GM18951 (cell line): Measurements from ENCODE around the gene WDR54.

Experiments used
- POLR2A ChIP-seq: IDR thresholded peaks from 4 replicates; pipeline ENCODE4 v1.6.1; 2011; ENCODE audit warnings: mild to moderate bottlenecking; ENCODE audit not compliant: insufficient read length, insufficient read depth; ENCODE audit errors: extremely low read depth
- in situ Hi-C: fragments of 300-500 bp; cut with MboI; formaldehyde crosslinking; loops from one replicate; pipeline ENCODE4 v1.12.0; 2022; ENCODE audit warnings: low sequenced_read_pairs, mixed read lengths, inconsistent platforms; ENCODE audit not compliant: unreplicated experiment

WDR54 gene

DNA sequence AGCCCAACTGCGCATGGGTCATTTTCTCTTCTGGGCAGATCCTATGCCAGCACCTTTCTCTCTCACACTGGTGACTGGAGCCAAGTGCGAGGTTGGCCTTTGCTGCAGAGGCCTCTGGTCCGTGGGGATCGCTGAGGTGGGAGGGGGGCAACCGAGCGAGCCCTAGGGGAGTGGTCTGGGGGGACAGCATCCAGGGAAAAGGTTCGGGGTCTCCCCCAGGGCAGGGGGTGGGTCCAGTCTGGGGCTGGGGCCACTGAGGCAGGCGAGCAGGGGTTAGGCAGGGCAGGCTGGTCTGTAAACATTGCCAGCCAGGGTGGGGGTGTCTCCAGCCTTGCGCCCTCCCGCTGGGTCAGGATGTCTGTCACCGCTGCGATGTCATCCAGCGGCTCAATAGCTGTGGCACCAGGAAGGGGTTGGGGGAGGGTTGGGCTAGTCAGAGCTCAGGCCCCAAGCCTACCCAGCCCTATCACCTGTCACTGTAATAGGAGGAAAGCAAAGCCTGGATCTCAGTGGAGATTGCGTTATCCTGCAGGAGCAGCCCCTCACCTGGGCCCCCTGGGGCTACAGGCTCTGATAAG is 4.7 kb downstream of the WDR54 start:
- TF ChIP-seq POLR2A: no peak
- in situ Hi-C loops: no loop called here

- in situ Hi-C loops: no loop called here
- TF ChIP-seq POLR2A: no peak
These were observed 6.0 kb downstream of the WDR54 start for GRCh38 chr2:74427551-74427950.

GRCh38 chr2:74428675-74429074 is 7.1 kb downstream of the WDR54 start:
- in situ Hi-C loops: no loop called here
- no peak for TF ChIP-seq POLR2A

DNA sequence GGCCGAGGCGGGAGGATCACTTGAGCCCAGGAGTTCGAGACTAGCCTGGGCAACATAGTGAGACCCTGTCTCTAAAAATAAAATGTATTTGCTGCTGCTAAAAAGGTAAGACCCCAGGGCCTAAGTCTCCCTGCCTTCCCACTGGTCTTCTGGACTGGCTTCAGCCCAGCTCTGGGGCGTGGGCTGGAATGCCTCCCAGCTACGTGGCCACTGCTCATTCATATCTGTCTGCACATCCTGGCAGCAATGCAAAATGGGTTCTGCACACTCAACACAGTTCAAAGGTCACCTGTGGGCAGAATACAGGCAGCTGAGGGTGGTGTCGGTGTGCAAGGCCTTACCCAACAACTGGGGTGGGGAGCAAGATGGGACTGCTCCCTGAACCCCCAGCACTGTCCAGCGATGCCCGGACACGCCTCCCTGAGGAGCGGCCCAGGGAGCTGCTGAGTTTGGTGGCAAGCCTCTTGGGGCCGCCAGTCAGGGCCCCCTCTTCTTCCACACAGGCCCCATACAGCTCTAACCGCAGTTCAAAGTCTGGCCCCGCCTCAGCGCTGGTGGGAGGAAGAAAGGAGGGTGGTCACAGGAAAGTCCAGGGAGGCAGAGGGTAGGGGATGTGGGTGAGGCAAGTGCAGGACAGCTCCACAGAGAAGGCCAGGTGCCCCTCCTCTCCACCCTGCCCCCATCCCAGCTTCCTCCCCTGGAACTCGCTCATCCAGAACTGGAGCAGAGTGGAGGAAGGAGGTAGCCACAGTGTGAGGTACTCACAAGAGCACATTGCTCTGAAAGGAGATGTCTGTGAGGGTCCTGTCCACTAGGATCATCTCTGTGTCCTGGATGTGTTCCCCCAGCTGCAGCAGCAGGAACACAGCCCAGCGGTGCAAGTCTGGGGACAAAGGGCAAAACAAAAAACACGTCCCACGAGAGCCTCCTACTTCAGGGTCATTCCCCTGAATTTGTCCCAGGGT is 8.2 kb downstream of the WDR54 start:
- in situ Hi-C loops: no loop called here
- TF ChIP-seq POLR2A: no peak

DNA sequence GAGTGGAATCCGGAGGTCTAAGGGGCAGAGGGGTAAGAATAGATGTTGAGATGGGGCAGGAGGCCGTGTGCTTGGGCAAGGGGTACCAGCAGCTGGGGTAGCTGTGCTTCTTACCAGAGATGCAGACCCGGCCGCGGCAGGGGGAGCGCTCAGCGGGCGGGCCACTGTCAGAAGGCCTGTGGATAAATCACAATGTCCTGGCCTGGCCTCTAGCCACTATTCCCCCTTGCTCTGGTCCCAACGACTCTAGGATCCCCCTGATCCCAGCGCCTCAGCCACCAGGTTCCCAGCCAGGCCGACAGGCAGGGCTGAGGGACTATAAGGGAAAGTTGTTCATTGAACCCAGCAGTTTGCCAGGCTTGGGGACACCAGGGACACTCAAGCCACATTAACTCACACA is 9.0 kb downstream of the WDR54 start:
- TF ChIP-seq POLR2A: no peak
- in situ Hi-C loops: no loop called here

DNA sequence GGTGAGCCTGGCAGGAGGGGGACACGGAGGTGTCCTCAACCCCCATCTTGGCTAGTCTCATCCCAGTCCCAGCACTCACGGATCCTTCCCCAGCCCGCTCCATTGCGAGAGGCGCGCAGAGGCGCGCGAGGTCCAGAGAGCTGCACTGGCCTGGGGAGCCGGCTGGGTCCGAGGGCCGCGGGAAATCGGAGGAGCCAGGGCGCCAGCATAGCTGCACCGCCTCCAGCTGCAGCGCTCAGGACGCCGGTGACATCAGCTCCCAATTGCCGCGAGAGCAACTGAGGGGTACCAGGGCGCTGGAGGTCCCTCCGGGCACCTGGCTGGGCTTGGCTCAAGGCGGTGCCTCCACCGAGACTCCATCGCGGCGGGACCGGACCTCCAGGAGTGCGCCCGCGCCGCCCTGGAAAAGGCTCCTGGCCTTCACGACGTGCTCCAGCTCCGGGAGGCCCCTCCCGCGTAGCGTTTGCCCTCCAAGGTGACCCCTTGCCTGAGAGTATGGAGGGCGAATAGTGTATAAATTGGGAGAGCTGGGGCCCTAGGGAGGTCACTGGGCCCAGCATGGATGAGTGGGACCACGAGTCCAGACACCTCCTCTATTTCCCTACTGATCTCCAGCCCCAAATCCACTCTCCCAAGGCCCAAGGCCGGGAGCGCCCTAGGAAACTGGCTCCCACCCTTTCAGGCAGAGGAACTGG is 14.7 kb downstream of the WDR54 start:
- TF ChIP-seq POLR2A: no peak
- in situ Hi-C loops: no loop called here

- in situ Hi-C loops: no loop called here
- TF ChIP-seq POLR2A: no peak
These were observed 15.5 kb downstream of the WDR54 start for GRCh38 chr2:74436848-74437695.

- TF ChIP-seq POLR2A: no peak
These were observed 16.7 kb downstream of the WDR54 start for GRCh38 chr2:74438248-74438647.

GRCh38 chr2:74439373-74439772 is 17.8 kb downstream of the WDR54 start:
- in situ Hi-C loops: no loop called here
- no peak for TF ChIP-seq POLR2A

More at GRCh38 chr2:74438248-74438647, 16.7 kb downstream of the WDR54 start:
- in situ Hi-C loops: no loop called here

DNA sequence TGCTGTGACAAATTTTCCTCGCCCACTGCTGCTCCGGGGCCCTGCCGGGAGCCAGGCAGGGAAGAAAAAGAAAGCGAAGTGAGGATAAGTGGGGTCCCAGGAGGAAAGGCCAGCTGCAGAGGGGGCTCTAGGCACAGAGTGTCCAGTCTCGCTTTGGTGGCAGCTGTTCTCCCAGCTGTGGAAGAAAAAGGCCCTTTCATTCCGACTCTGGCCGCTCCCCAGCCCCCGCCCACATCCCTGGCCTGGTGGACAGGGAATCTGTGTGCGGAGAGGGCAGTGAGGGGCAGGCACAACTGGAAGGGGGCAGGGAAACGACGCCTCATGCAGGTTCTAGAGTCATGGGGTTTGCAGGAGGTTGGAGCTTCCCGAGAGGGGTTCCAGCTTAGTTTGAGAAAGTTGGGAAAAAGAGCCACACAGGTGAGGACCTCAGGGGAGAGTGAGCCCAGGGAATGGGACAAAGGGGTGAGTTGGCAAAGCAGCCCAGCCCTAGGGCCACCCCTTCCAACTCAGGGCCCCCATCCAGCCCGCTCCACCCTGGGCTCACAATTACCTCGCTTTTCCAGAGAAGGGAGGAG is 18.4 kb downstream of the WDR54 start:
- in situ Hi-C loops: no loop called here
- no peak for TF ChIP-seq POLR2A

DNA sequence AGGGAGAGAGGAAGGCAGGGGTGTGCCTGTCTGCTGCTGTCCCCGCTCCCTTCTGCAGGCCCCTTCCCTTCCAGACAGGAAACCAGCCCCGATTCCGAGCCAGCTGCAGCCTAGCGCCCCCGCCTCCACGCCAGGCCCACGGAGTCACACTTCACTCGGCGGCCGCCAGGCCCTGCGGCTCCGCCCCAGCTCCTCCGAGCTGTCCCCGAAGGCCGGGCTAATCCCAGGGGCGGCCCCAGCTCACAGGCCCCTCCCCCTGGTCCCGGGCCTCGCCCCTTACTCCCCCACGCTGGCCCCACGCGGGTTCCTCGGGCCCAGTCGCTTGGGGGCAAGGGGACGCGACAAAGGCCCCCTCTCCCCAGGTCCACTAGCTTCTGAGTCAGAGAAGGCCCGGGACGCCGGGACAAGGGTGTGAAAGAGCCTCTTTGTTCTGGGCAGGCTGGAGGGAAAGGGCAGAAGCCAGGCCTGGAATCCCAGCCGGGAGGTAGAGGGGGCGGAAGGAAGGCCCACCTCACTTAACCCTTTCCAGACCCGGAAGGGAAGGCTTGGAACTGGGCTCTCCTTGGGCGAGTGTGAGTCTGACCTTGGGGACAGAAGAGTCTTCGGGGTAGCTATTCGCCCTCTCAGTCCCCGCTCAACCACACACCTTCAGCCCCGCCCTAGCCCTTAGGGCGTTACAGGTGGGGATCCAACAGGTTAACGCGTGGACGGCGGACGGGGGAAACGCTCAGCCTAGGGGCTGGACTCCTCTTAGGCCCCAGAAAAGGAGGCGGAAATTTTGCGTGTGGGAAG is 19.0 kb downstream of the WDR54 start:
- TF ChIP-seq POLR2A: peak; percentile 68
- in situ Hi-C loops: no loop called here
